Stimulated activated CD4-positive, alpha-beta T cell treated with anti-CD3 and anti-CD28 coated beads, Interleukin-4, amount 100 ng/mL, for 24 hours (primary cell): ENCODE measurements around the gene LIN28A.
"Not testable (repeated sequence)": the region's sequence is repeated elsewhere in the genome, so short reads cannot be mapped to it uniquely, and the experiment has no call there.

Experiments
- DNase-seq: peaks from one replicate; pipeline ENCODE4 v3.0.0-alpha.2; 2020

LIN28A gene, protein sequence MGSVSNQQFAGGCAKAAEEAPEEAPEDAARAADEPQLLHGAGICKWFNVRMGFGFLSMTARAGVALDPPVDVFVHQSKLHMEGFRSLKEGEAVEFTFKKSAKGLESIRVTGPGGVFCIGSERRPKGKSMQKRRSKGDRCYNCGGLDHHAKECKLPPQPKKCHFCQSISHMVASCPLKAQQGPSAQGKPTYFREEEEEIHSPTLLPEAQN

DNA sequence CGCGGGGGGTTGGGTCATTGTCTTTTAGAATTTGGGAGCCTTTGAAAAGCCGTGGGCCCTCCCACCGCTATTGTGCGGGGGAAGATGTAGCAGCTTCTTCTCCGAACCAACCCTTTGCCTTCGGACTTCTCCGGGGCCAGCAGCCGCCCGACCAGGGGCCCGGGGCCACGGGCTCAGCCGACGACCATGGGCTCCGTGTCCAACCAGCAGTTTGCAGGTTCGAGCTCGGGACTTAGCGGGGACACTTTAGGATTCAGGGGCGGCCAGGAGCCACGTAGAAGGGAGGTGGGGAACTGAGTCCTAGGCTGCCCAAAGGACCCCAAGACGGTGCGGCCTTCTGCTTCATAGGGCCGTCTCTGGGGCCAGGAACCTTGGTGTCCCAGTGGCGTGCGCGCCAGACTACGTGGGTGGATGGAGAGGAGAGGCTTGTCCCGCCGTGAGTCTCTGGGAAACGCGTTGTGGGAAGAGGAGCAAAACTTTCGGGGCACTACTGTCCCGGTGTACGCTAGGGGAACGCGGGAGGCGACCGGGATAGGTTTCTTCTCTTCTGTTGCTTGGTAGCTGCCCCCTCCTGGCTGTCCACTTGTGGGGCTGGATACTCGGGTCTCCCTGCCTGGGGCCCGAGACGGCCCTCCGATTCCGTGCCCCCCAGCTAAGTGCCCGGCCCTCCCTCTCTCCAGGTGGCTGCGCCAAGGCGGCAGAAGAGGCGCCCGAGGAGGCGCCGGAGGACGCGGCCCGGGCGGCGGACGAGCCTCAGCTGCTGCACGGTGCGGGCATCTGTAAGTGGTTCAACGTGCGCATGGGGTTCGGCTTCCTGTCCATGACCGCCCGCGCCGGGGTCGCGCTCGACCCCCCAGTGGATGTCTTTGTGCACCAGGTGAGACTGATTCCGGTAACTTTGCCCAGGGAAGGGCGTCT, at the start of gene LIN28A:
Gene LIN28A, plus strand, starts transcription at position 112 of the 918 bp plus-strand sequence. Its CDS starts 75 bp downstream, at position 187.
- DNase-seq, result no peak

DNA sequence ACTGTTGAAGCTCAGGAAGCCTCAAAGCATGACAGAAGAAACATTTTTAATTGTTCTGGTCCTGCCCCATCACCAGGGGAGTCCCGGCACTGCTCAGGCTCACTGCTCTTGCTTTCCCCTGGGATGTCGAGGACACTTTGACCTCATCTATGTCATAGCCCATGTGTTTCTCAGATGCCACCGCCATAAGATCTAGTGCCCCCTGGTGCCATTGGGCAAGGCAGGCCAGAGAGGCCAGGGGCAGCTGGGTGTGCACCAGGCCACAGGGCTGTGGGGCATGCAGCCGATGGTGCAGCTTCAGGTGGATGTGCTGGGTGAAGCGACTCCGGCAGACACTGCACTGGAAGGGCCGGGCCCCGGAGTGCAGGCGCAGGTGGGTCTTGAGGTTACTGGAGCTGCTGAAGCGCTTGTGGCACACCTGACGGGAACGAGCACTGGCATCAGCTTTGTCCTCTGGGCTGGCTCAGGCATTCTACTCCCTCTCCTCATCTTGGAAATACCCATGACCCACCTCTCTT, 49.0 kb upstream of the LIN28A start:
- no peak for DNase-seq

DNA sequence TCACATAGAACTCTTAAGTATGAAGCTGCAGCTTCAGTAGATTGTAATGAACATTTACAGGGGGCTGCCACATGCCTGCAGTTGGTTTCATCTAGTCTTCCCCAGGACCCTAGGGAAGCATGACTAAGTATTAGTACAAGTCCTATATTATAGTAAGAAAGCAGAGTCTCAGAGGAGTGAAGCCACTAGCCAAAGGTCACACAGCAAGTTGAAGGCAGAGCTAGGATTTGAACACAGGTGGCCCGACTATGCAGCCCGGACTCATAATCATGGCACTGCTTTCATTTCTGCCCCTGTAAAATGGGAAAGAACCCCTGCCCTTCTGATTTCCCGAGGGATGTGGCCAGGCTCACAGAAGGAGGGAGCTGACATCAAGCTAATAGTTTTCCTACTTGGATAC, 48.3 kb upstream of the LIN28A start:
- no peak for DNase-seq

DNA sequence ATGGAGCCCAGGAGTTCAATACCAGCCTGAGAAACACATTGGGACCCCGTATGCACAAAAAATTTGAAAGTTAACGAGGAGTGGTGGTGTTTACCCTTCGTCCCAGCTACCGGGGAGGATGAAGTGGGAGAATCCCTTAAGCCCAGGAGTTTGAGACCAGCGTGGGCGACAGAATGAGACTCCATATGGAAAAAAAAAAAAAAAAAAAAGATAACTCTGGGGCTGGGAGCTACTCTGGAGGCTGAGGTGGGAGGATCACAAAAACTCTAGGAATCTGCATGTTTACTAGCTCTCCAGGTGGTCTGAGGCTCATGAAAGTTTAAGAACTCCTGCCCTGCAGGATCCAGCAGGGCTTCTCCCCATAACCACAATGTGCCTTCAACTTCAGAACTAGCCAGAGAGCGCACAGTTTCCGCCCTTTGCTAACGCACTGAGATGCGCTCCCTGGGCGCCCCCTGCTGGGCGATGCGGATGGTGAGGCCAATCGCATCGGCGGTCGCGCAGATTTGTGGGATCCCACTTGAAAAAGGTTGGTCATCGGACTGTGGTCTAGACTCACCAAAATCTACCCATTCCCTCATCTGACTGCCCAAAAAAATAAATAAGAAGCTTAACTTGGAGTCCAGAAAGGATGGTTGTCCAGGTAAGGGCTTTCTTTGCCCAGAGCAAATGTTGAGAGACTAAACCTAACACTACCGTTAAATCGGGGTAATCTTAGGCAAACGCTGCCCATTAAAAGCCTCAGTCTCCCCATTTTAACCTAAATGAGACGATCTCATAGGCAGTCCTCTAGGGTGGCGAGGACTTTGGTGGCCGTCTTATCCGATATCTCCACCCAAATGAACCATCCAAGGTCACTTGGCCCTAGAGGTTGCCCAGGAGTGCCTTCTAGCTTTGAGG, 46.8 kb upstream of the LIN28A start:
- DNase-seq, result peak; percentile 87

DNA sequence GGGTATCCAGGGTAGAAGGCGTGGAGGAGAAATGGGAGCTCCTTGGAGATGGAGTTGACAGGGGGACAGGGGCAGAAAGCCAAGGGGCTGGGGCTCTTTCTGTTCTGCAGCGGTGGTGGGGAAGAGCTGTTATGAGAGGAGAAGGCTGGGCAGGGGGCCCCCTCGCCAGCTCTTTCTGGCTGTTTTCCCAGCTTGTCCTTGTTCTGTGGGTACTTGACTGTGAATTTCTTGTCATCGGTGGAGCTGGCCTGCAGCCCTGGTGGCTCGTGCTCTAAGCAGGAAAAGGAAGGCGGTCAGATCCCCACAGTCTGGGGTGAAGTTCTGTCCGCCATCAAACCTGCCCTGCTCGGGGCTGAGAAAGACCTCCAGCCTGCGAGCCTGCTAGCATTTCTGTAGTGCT, 45.7 kb upstream of the LIN28A start:
- no peak for DNase-seq

DNA sequence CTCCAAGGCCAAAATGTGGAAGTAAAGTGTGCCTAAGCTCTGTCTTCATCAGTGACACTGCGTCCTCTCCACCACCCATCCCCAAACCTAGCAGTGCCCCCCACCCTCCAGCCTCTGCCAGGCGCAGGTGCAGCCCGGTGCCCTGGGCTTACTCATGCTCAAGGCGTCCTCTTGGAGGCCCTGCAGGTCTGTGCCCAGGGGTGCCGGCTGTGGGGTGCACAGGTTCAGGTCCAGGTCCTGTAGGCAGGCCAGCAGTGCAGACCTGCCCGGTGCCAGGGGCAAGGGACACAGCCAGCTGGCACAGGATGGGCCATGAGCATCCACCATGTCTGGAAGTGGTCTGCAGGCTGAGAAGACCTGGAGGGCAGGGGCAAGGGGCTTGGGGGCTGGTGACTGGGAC, 43.2 kb upstream of the LIN28A start:
- no peak for DNase-seq

DNA sequence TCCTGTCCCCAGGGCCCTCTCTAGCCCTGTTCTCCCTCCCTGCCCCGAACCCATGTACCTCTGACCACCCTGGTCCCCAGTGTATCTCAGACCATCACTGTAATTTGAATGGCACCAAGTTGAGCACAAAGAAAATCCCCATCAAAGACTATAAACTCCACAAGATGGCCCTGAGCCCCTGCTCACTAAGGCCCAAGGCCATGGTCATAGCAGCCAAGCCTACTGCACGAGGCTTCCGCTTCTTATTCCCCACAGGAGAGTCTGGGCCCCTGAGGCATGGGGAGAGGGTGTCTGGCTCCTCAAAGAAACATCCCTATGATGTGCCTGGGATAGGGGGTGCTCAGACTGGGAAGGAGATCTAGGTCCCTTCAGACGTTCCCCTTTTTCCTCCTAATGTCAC, 42.6 kb upstream of the LIN28A start:
- DNase-seq, result no peak

DNA sequence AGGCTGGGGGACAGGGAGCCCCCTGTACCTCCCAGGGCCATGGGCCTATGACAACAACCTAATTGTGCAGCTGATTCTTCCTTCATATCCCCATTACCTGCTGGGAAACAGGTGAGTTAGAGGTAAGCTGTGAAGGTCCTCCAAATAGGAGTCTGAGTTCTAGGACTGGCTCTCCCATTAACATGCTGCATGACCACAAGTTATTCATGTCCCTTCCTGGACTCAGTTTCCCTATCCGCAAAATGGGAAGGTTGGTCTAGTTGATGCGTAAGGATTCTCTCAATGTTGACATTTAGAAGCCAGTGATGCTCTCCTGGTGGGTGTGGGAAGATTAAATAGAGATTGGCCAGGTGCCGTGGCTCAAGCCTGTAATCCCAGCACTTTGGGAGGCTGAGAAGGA, 42.1 kb upstream of the LIN28A start:
- no peak for DNase-seq

DNA sequence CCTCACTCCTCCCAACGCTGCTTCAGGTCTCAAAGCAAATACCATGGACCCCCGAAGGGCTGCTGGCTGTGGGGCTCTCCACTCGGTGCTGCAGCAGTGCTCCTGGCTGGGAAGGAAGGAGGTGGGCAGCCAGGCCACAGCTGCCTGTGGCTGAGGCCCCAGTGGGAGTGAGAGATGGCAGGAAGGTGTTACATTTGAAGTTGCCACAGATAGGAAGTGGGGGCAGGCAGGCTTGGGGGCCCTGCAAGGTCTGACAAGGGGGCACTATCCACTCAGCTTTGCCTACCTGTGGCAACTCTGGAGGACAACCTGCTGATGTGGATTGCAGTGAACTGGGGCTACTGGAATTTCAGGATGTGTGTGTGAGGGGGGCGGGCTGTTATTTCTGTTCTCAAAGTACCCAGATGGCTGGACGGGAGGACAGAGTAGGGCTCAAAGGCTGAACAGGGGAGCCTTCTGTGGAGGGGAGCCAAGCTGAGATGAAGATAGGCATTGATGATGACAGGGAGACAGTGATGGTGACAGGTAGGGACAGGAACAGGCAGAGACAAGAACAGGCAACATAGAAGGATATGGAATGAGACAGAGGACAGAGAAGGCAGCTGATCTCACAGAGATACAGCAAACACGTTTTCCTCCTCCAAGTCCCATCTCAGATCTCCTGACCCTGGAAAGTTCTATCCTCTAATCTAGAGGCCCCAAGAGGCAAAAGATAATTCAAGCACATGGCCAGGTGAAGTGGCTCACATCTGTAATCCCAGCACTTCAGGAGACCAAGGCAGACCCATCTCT, 39.8 kb upstream of the LIN28A start:
- DNase-seq, result no peak

DNA sequence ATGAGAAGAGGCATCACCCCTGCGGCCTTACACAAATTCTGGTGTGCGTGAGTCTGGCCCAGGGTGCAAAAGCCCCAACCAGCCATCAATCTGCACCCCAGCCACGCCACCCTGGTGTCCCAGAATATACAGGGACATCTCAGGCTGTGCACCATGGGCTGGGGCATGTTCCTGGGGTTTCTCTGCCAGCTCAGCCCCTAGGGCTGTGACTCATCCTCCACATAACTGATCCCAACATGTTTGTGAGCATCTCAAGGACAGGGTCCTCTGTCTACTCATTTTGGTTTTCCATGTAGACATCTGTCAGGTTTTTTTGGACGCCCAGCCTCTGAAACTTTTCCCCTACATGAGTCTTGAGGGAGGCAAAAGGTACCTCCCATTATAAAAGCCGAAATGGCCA, 38.6 kb upstream of the LIN28A start:
- DNase-seq, result no peak

DNA sequence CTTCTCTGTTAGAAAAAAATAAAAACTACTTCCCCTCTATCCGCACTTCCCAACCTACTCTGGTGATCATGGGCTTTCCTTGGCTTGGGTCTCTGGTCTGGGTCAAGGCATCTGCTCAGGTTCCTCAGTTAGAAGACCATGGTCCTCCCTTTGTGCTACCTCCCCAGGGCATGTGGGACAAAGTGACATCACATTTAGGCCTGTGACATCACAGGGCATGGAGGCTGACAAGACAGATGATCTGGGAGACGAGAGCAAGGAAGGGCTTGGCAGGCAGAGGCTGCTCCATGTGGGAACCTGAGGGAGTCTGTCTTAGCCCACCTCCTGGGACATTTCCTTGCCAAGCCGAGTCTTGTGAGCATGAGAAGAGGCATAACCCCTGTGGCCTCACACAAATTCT, 38.0 kb upstream of the LIN28A start, which contains the start of gene ZNF683:
Gene ZNF683, minus strand, starts transcription at position 140 of the 400 bp plus-strand sequence. CDS start 4,179 bp downstream, outside the sequence.
- not testable (repeated sequence) for DNase-seq

DNA sequence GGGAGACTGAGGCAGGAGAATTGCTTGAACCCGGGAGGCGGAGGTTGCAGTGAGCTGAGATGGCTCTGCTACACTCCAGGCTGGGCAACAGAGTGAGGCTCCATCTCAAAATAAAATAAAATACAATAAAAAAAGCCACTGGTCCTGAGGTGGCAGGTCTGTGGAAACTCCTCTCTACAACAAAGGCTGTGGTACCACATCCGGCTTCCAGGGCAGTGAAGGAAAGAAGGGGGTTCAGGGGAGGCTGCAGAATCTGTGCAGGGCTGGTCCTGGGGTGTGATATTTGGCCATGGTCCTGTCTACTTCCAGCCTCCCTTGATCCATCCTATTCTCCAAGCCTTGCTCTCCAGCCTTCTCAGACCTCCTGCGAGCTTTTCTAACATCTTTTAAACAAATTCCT, 37.3 kb upstream of the LIN28A start:
- DNase-seq, result peak; percentile 22

DNA sequence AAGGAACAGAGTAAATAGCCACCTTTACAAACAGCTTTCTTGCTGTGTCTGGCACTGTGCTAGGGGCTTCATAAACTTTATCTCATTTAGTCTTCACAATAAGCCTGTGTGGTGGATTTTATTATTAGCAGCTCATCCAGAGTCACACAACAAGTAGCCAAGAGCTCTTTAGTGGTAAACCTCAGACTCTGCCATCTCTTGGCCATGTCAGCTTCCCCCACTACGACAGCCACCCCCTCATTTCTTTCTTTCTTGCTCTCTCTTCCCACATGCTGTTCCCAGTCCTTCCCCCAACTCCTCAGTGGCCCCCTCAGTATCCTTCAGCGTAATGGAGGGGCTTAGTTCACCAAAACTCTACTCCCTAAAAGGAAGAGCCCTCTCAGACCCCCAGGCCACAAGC, 36.8 kb upstream of the LIN28A start:
- no peak for DNase-seq

DNA sequence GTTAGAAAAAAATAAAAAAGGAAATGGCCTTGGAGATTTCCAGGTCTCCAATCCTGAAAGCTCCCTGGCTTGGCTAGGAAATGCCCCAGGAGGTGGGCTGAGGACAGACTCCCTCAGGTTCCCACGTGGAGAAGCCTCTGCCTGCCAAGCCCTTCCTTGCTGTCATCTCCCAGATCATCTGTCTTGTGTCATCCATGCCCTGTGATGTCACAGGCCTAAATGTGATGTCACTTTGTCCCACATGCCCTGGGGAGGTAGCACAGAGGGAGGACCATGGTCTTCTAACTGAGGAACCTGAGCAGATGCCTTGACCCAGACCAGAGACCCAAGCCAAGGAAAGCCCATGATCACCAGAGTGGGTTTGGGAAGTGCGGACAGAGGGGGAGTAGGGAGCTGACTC, 36.3 kb upstream of the LIN28A start:
- DNase-seq, result not testable (repeated sequence)

DNA sequence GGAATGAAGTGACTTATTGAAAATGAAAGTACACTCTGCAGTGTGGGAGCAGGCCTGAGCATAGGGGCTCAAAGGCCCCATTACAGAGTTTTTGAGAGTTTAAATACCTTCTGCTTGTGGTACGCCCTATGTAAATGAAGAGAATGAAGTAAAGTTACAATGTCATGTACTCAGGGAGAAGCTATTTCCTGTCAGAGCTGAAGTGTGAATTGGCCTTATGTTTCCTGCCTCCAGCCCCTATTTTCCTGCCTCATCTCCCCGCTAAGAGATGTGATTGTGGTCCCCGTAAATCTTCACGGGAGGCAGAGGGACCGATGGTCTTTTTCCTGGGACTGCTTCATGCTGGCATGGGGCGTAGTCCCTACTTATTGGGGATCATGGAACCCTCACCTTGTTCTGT, 35.5 kb upstream of the LIN28A start:
- no peak for DNase-seq

DNA sequence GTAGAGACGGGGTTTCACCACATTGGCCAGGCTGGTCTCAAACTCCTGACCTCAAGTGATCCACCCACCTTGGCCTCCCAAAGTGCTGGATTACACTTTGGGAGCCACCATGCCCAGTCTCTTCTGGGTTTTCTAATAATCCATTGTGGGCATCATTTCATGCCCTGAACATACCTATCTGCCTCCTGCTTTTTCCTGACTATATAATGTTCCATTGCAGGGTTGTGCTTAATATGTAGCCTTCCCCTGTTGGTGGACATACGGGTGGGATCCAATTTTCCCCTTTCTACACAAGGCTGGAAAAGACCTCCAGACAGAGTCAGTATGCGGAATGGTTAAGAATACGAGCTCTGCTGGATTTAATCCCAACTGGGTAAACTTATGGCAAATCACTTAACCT, 34.6 kb upstream of the LIN28A start:
- no peak for DNase-seq

DNA sequence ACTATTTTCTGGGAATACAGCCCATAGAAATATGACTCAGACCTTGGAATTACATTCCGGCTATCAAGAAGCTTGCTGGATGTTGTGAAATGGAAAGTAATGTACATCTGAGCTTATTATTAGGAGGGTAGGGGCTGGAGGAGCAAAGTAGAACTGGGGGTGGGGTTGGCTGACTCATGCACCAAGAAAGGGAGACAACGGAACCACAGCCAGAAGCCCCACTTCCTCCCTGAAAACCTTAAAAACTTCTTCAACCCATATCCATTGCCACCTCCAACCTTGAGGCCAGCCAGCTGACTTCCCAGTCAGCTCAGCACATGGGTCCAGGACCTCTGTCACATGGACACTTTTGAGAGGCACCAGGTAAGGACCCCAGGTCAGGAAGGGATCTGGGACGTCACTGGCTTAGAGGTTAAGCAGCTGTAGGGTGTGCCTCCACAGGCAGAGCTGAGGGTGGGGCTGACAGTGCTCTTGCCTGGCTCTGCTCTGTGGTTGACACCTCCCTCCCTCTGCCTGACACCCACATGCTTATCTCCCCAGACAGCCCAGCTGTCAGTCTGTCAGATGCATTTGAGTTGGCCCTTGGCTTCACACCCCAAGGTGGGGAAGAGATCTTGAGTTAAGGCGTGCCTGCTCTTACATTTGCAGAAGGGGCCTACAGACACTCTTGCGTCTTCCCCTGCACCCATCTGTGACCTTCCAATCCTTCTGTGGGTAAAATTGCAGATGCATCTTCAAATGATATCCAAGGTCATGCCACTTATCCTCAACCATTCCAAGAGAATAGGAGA, 32.3 kb upstream of the LIN28A start:
- DNase-seq, result peak; percentile 74

DNA sequence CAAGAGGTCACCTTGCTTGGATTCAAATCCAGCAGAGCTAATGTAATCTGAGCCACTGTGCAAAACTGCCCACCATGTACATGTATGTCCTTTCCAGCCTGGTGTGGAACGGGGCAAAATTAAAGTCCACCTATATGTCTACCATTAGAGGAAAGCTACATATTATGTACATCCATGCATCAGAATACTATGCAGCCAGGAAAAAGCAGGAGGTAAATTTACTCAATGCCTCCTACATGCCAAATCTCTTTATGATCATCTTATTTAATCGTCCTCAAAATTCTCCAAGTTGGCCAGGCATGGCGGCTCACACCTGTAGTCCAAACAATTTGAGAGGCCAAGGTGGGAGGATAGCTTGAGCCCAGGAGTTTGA, 31.8 kb upstream of the LIN28A start:
- no peak for DNase-seq

DNA sequence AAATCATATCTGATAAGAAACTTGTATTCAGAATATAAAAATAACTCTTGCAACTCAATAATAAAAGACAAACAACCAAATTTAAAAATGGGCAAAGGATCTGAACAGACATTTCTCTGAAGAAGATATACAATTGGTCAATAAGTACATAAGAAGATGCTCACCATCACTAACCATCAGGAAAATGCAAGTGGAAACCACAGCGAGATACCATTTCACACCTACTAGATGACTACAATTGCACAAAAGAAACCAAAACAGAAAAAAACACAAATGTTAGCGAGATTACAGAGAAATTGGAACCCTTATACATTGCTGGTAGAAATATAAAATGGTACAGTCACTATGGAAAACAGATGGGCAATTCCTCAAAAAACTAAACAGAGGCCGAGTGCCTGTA, 26.5 kb upstream of the LIN28A start:
- DNase-seq, result no peak

DNA sequence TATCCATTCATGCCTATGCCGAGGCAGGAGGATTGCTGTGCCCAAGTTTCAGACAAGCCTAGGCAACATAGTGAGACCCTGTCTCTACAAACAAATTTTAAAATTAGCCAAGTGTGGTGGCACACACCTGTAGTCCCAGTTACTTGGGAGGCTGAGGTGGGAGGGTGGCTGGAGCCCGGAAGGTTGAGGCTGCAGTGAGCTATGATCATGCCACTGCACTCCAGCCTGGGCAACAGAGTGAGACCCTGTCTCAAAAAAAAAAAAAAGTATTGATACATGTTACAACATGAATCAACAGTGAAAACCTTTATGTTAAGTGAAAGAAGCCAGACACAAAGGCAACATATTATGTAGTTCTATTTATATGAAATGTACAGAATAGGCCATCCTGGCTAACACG, 25.6 kb upstream of the LIN28A start:
- not testable (repeated sequence) for DNase-seq

DNA sequence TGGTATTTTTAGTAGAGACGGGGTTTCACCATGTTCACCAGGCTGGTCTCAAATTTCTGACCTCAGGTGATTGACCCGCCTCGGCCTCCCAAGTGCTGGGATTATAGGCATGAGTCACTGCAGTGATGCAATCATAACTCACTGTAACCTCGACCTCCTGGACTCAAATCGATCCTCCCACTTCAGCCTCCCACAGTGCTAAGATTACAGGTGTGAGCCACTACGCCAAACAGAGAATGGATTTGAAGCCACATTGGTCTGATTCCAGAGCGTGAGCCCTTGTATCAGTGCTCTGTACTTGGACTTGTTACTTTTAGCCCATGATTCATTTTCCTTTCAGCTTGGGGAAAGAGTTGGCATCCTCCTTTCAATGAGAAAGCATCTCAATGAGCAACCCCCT, 23.2 kb upstream of the LIN28A start:
- DNase-seq, result no peak
